ENCODE results near the gene CHRFAM7A.
"Not testable (repeated sequence)": the region's sequence is repeated elsewhere in the genome, so short reads cannot be mapped to it uniquely, and the experiment has no call there.

Gene CHRFAM7A

GRCh38 chr15:30360990-30361389, 32.4 kb downstream of the CHRFAM7A start:
- not testable (repeated sequence) for H4K20me1 ChIP-seq (ENCODE audit: insufficient read depth, low read length); H3K36me3 ChIP-seq (ENCODE audit: insufficient read depth, low read length); H3K27ac ChIP-seq (ENCODE audit: low read depth, low read length, poor library complexity, severe bottlenecking); H3K27me3 ChIP-seq (ENCODE audit: insufficient read depth, low read length); H3K9me2 ChIP-seq (ENCODE audit: low read depth, low read length); H3K9me3 ChIP-seq (ENCODE audit: low read length); H3K4me1 ChIP-seq (ENCODE audit: insufficient read depth, low read length, severe bottlenecking); H3K4me2 ChIP-seq (ENCODE audit: low read length); H3F3A ChIP-seq (ENCODE audit: insufficient read depth, low read length); H2AFZ ChIP-seq (ENCODE audit: low read length); H3K9ac ChIP-seq (ENCODE audit: low read length); H3K4me3 ChIP-seq (ENCODE audit: low read depth, low read length, poor library complexity, severe bottlenecking); H3K79me2 ChIP-seq (ENCODE audit: insufficient read depth, low read length)

GRCh38 chr15:30355043-30355442, 38.3 kb downstream of the CHRFAM7A start:
- H3K27ac ChIP-seq (ENCODE audit: low read depth, low read length, poor library complexity, severe bottlenecking); H3K9me3 ChIP-seq (ENCODE audit: low read length); H2AFZ ChIP-seq (ENCODE audit: low read length); H3K9ac ChIP-seq (ENCODE audit: low read length); H3K4me2 ChIP-seq (ENCODE audit: low read length); H3K36me3 ChIP-seq (ENCODE audit: insufficient read depth, low read length); H4K20me1 ChIP-seq (ENCODE audit: insufficient read depth, low read length); H3K79me2 ChIP-seq (ENCODE audit: insufficient read depth, low read length); H3K4me3 ChIP-seq (ENCODE audit: low read depth, low read length, poor library complexity, severe bottlenecking); H3F3A ChIP-seq (ENCODE audit: insufficient read depth, low read length); H3K9me2 ChIP-seq (ENCODE audit: low read depth, low read length); H3K4me1 ChIP-seq (ENCODE audit: insufficient read depth, low read length, severe bottlenecking); H3K27me3 ChIP-seq (ENCODE audit: insufficient read depth, low read length): not testable (repeated sequence)

- not testable (repeated sequence) for H3K27me3 ChIP-seq (ENCODE audit: insufficient read depth, low read length); H4K20me1 ChIP-seq (ENCODE audit: insufficient read depth, low read length); H3K4me2 ChIP-seq (ENCODE audit: low read length); H3K27ac ChIP-seq (ENCODE audit: low read depth, low read length, poor library complexity, severe bottlenecking); H3K9ac ChIP-seq (ENCODE audit: low read length); H2AFZ ChIP-seq (ENCODE audit: low read length); H3K36me3 ChIP-seq (ENCODE audit: insufficient read depth, low read length); H3K9me3 ChIP-seq (ENCODE audit: low read length); H3K9me2 ChIP-seq (ENCODE audit: low read depth, low read length); H3F3A ChIP-seq (ENCODE audit: insufficient read depth, low read length); H3K4me3 ChIP-seq (ENCODE audit: low read depth, low read length, poor library complexity, severe bottlenecking); H3K4me1 ChIP-seq (ENCODE audit: insufficient read depth, low read length, severe bottlenecking); H3K79me2 ChIP-seq (ENCODE audit: insufficient read depth, low read length)
Observed at GRCh38 chr15:30349803-30350202, 43.5 kb downstream of the CHRFAM7A start.

- H3K4me3 ChIP-seq (ENCODE audit: low read depth, low read length, poor library complexity, severe bottlenecking); H3F3A ChIP-seq (ENCODE audit: insufficient read depth, low read length); H4K20me1 ChIP-seq (ENCODE audit: insufficient read depth, low read length); H3K9me3 ChIP-seq (ENCODE audit: low read length); H3K9ac ChIP-seq (ENCODE audit: low read length); H3K4me2 ChIP-seq (ENCODE audit: low read length); H2AFZ ChIP-seq (ENCODE audit: low read length); H3K27ac ChIP-seq (ENCODE audit: low read depth, low read length, poor library complexity, severe bottlenecking); H3K9me2 ChIP-seq (ENCODE audit: low read depth, low read length); H3K36me3 ChIP-seq (ENCODE audit: insufficient read depth, low read length); H3K79me2 ChIP-seq (ENCODE audit: insufficient read depth, low read length); H3K4me1 ChIP-seq (ENCODE audit: insufficient read depth, low read length, severe bottlenecking); H3K27me3 ChIP-seq (ENCODE audit: insufficient read depth, low read length): not testable (repeated sequence)
Observed at GRCh38 chr15:30336584-30336983, 56.8 kb downstream of the CHRFAM7A start.

GRCh38 chr15:30334152-30334551, 59.2 kb downstream of the CHRFAM7A start:
- not testable (repeated sequence) for H3K9me3 ChIP-seq (ENCODE audit: low read length); H2AFZ ChIP-seq (ENCODE audit: low read length); H3K79me2 ChIP-seq (ENCODE audit: insufficient read depth, low read length); H3K9me2 ChIP-seq (ENCODE audit: low read depth, low read length); H3K27ac ChIP-seq (ENCODE audit: low read depth, low read length, poor library complexity, severe bottlenecking); H3K4me1 ChIP-seq (ENCODE audit: insufficient read depth, low read length, severe bottlenecking); H3K9ac ChIP-seq (ENCODE audit: low read length); H3K36me3 ChIP-seq (ENCODE audit: insufficient read depth, low read length); H3K4me3 ChIP-seq (ENCODE audit: low read depth, low read length, poor library complexity, severe bottlenecking); H3K27me3 ChIP-seq (ENCODE audit: insufficient read depth, low read length); H3K4me2 ChIP-seq (ENCODE audit: low read length); H3F3A ChIP-seq (ENCODE audit: insufficient read depth, low read length); H4K20me1 ChIP-seq (ENCODE audit: insufficient read depth, low read length)

GRCh38 chr15:30326145-30326544, 67.2 kb downstream of the CHRFAM7A start:
- H3K36me3 ChIP-seq (ENCODE audit: insufficient read depth, low read length); H3K4me2 ChIP-seq (ENCODE audit: low read length); H3F3A ChIP-seq (ENCODE audit: insufficient read depth, low read length); H3K9ac ChIP-seq (ENCODE audit: low read length); H3K27ac ChIP-seq (ENCODE audit: low read depth, low read length, poor library complexity, severe bottlenecking); H3K79me2 ChIP-seq (ENCODE audit: insufficient read depth, low read length); H3K4me3 ChIP-seq (ENCODE audit: low read depth, low read length, poor library complexity, severe bottlenecking); H4K20me1 ChIP-seq (ENCODE audit: insufficient read depth, low read length); H3K27me3 ChIP-seq (ENCODE audit: insufficient read depth, low read length); H2AFZ ChIP-seq (ENCODE audit: low read length); H3K9me2 ChIP-seq (ENCODE audit: low read depth, low read length); H3K9me3 ChIP-seq (ENCODE audit: low read length); H3K4me1 ChIP-seq (ENCODE audit: insufficient read depth, low read length, severe bottlenecking): not testable (repeated sequence)

GRCh38 chr15:30321063-30321462, 72.3 kb downstream of the CHRFAM7A start:
- not testable (repeated sequence) for H3K27me3 ChIP-seq (ENCODE audit: insufficient read depth, low read length); H3F3A ChIP-seq (ENCODE audit: insufficient read depth, low read length); H3K79me2 ChIP-seq (ENCODE audit: insufficient read depth, low read length); H4K20me1 ChIP-seq (ENCODE audit: insufficient read depth, low read length); H3K36me3 ChIP-seq (ENCODE audit: insufficient read depth, low read length); H3K9me3 ChIP-seq (ENCODE audit: low read length); H3K9ac ChIP-seq (ENCODE audit: low read length); H2AFZ ChIP-seq (ENCODE audit: low read length); H3K27ac ChIP-seq (ENCODE audit: low read depth, low read length, poor library complexity, severe bottlenecking); H3K4me3 ChIP-seq (ENCODE audit: low read depth, low read length, poor library complexity, severe bottlenecking); H3K9me2 ChIP-seq (ENCODE audit: low read depth, low read length); H3K4me2 ChIP-seq (ENCODE audit: low read length); H3K4me1 ChIP-seq (ENCODE audit: insufficient read depth, low read length, severe bottlenecking)

GRCh38 chr15:30315704-30316103, 77.6 kb downstream of the CHRFAM7A start:
- H4K20me1 ChIP-seq (ENCODE audit: insufficient read depth, low read length); H2AFZ ChIP-seq (ENCODE audit: low read length); H3K4me2 ChIP-seq (ENCODE audit: low read length); H3K36me3 ChIP-seq (ENCODE audit: insufficient read depth, low read length); H3K4me1 ChIP-seq (ENCODE audit: insufficient read depth, low read length, severe bottlenecking); H3F3A ChIP-seq (ENCODE audit: insufficient read depth, low read length); H3K27me3 ChIP-seq (ENCODE audit: insufficient read depth, low read length); H3K4me3 ChIP-seq (ENCODE audit: low read depth, low read length, poor library complexity, severe bottlenecking); H3K79me2 ChIP-seq (ENCODE audit: insufficient read depth, low read length); H3K9me3 ChIP-seq (ENCODE audit: low read length); H3K9ac ChIP-seq (ENCODE audit: low read length); H3K27ac ChIP-seq (ENCODE audit: low read depth, low read length, poor library complexity, severe bottlenecking); H3K9me2 ChIP-seq (ENCODE audit: low read depth, low read length): not testable (repeated sequence)
